Measurements from ENCODE around the gene BNC2.

Gene BNC2

DNA sequence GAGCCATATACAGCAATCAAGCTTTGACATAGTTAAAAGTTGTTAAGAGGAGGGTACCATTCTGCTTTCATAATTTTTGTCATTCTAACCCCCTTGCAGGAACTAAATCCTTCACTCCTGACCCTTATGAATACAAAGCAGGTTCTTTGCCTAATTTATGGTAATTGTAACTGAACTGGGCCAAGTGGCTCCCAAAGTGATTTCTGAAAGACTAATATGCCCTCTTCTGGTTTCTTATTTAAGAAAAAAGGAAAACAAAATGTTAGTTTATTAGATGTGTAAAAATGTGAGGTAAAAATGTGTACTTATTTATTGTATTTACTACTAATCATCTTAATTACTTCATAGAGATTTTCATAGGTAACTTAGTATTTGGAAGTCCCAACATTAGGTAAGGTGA is 268.5 kb downstream of the BNC2 start:
- TF ChIP-seq SPI1 (IDR thresholded peaks at IDR 0.05; ENCODE audit: borderline replicate concordance, low read depth), result no peak
- TF ChIP-seq GABPA (IDR thresholded peaks at IDR 0.05; ENCODE audit: low read depth), result no peak
- TF ChIP-seq, protein P1, sequence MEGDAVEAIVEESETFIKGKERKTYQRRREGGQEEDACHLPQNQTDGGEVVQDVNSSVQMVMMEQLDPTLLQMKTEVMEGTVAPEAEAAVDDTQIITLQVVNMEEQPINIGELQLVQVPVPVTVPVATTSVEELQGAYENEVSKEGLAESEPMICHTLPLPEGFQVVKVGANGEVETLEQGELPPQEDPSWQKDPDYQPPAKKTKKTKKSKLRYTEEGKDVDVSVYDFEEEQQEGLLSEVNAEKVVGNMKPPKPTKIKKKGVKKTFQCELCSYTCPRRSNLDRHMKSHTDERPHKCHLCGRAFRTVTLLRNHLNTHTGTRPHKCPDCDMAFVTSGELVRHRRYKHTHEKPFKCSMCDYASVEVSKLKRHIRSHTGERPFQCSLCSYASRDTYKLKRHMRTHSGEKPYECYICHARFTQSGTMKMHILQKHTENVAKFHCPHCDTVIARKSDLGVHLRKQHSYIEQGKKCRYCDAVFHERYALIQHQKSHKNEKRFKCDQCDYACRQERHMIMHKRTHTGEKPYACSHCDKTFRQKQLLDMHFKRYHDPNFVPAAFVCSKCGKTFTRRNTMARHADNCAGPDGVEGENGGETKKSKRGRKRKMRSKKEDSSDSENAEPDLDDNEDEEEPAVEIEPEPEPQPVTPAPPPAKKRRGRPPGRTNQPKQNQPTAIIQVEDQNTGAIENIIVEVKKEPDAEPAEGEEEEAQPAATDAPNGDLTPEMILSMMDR (IDR thresholded peaks at IDR 0.05; ENCODE audit: insufficient read depth, low read length), result no peak
- no peak for TF ChIP-seq POLR2AphosphoS5 (IDR thresholded peaks at IDR 0.05; ENCODE audit: low read depth)
- TF ChIP-seq, protein P2, sequence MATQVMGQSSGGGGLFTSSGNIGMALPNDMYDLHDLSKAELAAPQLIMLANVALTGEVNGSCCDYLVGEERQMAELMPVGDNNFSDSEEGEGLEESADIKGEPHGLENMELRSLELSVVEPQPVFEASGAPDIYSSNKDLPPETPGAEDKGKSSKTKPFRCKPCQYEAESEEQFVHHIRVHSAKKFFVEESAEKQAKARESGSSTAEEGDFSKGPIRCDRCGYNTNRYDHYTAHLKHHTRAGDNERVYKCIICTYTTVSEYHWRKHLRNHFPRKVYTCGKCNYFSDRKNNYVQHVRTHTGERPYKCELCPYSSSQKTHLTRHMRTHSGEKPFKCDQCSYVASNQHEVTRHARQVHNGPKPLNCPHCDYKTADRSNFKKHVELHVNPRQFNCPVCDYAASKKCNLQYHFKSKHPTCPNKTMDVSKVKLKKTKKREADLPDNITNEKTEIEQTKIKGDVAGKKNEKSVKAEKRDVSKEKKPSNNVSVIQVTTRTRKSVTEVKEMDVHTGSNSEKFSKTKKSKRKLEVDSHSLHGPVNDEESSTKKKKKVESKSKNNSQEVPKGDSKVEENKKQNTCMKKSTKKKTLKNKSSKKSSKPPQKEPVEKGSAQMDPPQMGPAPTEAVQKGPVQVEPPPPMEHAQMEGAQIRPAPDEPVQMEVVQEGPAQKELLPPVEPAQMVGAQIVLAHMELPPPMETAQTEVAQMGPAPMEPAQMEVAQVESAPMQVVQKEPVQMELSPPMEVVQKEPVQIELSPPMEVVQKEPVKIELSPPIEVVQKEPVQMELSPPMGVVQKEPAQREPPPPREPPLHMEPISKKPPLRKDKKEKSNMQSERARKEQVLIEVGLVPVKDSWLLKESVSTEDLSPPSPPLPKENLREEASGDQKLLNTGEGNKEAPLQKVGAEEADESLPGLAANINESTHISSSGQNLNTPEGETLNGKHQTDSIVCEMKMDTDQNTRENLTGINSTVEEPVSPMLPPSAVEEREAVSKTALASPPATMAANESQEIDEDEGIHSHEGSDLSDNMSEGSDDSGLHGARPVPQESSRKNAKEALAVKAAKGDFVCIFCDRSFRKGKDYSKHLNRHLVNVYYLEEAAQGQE (IDR thresholded peaks at IDR 0.05; ENCODE audit: insufficient replicate concordance, low read depth), result no peak
- DNase-seq (ENCODE audit: low read depth in 1 of 2, low spot score in 1 of 2), result no peak
- no peak overlapping the region for H3K4me3 ChIP-seq (replicated peaks; ENCODE audit: insufficient read depth, low read length)
- no peak overlapping the region for H3K27ac ChIP-seq (replicated peaks)
- no peaks in the 10 kb centered on the region for H3K27me3 ChIP-seq (ENCODE audit: insufficient read depth, poor library complexity, severe bottlenecking)

DNA sequence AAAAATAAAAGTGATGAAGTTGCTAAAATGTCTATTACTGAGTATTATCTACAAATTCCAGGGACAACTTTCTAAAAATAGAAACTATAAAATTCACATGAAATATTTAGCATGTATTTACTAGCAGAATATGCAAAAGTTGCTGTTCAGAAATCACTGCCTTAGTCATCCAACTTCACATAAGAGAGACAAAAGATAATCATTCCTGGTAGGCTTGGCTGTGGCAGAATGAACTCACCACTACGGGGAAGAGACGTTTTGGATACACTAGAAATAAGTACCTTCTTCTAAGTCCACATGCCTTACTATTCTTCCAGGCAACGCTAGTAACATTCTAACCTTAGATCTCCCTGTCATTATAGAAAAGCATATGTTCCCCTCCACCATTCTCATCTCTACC is 272.2 kb downstream of the BNC2 start:
- Histone ChIP-seq H3K4me3 (replicated peaks; ENCODE audit: insufficient read depth, low read length) (no peak overlapping the region), H3K27ac (replicated peaks) (no peak overlapping the region), H3K27me3 (ENCODE audit: insufficient read depth, poor library complexity, severe bottlenecking) (no peaks in the 10 kb centered on the region)
- TF ChIP-seq, protein P2 (IDR thresholded peaks at IDR 0.05; ENCODE audit: insufficient replicate concordance, low read depth), result no peak
- no peak for TF ChIP-seq SPI1 (IDR thresholded peaks at IDR 0.05; ENCODE audit: borderline replicate concordance, low read depth)
- TF ChIP-seq POLR2AphosphoS5 (IDR thresholded peaks at IDR 0.05; ENCODE audit: low read depth), result no peak
- TF ChIP-seq, protein P1 (IDR thresholded peaks at IDR 0.05; ENCODE audit: insufficient read depth, low read length), result no peak
- TF ChIP-seq GABPA (IDR thresholded peaks at IDR 0.05; ENCODE audit: low read depth), result no peak
- DNase-seq (ENCODE audit: low read depth in 1 of 2, low spot score in 1 of 2), result no peak

DNA sequence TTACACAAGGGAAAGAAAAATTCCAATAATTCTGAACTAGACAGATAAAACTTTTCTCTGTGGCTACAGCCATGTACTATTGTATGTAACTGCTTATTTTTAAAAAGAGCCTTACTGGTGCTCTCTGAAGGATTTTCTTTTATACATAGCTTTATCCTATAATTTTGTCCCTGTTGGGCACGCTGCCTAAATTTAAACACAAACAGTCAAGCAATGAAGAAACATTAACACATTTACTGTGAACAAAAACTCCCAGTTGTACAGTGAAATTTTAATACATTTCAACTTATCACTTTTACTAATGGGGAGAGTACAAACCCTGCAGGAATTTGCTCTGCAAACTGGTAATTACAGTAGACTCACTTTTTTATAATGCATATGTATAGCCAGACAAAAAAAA is 273.3 kb downstream of the BNC2 start:
- Histone ChIP-seq H3K27me3 (ENCODE audit: insufficient read depth, poor library complexity, severe bottlenecking) (no peaks in the 10 kb centered on the region), H3K4me3 (replicated peaks; ENCODE audit: insufficient read depth, low read length) (no peak overlapping the region), H3K27ac (replicated peaks) (no peak overlapping the region)
- no peak for TF ChIP-seq GABPA (IDR thresholded peaks at IDR 0.05; ENCODE audit: low read depth)
- TF ChIP-seq, protein P1 (IDR thresholded peaks at IDR 0.05; ENCODE audit: insufficient read depth, low read length), result no peak
- TF ChIP-seq SPI1 (IDR thresholded peaks at IDR 0.05; ENCODE audit: borderline replicate concordance, low read depth), result no peak
- no peak for TF ChIP-seq POLR2AphosphoS5 (IDR thresholded peaks at IDR 0.05; ENCODE audit: low read depth)
- TF ChIP-seq, protein P2 (IDR thresholded peaks at IDR 0.05; ENCODE audit: insufficient replicate concordance, low read depth), result no peak
- DNase-seq (ENCODE audit: low read depth in 1 of 2, low spot score in 1 of 2), result no peak
